Retinal pigment epithelial cell (primary cell): ENCODE measurements around the gene RNF144B.

Source experiments
- DNase-seq: peaks from one replicate; pipeline ENCODE4 v3.0.0-alpha.2; 2010; ENCODE audit warnings: low read depth
- H3K4me3 ChIP-seq: 2 replicates; pipeline ENCODE4 v1.5.1; 2011; ENCODE audit warnings: mild to moderate bottlenecking, low read length, control low read depth, moderate library complexity
- TF ChIP-seq, protein P1 (sequence below): conservative IDR thresholded peaks from 2 replicates; pipeline ENCODE4 v1.5.1; 2011; ENCODE audit warnings: low read depth, low read length, control low read depth, inconsistent platforms

The RNF144B gene

DNA sequence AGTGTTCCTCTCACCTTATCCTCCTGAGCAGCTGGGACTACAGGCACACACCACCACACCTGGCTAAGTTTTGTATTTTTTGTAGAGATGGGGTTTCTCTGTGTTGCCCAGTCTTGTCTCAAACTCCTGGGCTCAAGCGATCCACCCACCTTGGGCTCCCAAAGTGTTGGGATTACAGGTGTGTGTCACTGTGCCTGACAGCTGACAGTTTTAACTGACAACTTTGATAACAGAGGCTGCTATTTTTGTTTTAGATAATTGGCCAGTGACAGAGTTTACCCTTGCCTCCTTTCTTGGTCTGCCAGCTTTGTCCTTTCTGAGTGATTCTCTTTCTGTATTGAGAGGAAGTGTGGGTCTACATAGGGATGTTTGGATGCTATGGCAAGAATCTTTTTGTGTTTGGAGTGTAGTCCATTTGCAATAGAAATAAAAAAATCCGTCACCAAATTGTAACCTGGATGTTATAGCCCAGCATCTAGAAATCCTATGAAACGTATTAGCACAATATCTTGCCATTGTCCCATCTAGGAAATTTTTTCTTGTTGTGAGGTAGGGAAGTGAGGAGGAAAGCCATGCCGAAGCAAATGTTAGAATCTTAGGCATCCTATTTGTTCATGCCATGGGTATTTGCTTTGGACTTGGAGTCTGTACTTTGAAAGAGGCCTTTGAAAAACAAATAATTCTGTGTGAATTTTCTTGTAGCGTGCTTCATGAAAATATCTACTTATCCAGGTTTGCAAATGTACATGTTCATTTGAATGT is 80.8 kb downstream of the RNF144B start:
- TF ChIP-seq, protein P1, sequence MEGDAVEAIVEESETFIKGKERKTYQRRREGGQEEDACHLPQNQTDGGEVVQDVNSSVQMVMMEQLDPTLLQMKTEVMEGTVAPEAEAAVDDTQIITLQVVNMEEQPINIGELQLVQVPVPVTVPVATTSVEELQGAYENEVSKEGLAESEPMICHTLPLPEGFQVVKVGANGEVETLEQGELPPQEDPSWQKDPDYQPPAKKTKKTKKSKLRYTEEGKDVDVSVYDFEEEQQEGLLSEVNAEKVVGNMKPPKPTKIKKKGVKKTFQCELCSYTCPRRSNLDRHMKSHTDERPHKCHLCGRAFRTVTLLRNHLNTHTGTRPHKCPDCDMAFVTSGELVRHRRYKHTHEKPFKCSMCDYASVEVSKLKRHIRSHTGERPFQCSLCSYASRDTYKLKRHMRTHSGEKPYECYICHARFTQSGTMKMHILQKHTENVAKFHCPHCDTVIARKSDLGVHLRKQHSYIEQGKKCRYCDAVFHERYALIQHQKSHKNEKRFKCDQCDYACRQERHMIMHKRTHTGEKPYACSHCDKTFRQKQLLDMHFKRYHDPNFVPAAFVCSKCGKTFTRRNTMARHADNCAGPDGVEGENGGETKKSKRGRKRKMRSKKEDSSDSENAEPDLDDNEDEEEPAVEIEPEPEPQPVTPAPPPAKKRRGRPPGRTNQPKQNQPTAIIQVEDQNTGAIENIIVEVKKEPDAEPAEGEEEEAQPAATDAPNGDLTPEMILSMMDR = no peak
- no peak for DNase-seq
- H3K4me3 ChIP-seq = no peak overlapping the region

DNA sequence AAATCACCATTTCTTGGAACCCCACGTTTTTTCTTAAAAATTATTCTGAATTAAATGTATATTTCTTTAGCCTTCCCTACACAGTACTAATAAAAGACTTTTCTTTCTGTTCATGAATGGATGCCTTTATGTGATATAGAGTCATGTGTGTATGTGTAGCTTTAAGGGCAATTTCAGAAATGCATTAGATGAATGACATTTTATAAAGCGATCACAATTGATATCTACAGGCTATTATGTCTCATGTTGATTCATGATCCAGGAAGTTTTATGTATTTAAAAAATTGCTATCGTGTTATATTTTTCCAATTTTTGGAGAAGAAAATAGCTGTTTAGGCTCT is 81.3 kb downstream of the RNF144B start:
- TF ChIP-seq, protein P1 = no peak
- H3K4me3 ChIP-seq = no peak overlapping the region
- no peak for DNase-seq

DNA sequence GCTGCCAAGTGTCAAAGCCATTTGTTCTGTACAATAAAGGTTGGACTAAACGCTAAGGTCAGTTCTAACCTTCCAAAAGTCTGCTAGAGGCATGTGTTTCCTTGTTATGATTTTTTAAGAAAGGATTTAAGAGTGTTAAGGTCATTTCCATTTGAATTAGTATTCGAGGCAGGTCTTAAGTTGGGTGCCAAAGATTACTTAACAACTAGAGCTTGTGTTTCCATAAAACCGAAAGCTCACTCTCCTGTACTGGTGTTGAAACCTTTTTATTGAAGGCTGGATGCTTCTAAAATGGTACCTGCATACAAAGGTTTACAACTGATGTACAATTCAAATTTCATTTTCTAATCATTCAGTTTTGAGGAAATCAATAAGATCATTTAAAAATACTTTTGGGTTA is 82.4 kb downstream of the RNF144B start:
- TF ChIP-seq, protein P1 = no peak
- DNase-seq = no peak
- H3K4me3 ChIP-seq = no peak overlapping the region

DNA sequence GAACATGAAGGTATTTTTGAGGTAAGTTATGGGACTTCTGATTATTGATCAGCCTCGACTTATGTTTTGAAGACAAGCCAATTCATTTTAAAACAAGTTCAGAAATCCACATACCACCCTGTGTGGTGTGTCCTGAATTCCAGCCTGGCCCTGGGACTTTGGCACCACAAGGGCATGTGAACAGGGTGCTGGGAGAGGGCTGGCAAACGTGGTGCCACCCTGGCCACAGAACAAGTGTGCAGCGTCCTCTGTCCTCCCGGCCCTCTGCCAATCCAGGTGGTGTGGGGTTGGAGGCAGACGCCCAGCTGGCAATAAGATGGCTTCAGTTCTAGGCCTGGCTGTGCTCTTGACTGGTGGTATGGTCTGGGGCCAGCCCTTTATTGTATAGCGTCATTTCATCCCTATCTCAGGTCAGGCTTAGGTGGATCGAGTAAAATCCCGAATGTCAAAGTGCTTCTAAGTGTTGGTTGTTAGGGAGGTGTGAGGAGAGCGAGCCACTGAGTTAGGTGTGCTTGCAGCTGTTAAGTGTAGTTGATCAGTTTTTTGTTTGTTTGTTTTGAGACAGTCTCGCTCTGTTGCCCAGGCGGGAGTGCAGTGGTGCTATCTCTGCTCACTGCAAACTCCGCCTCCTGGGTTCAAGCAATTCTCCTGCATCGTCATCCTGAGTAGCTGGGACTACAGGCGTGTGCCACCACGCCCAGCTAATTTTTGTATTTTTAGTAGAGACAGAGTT is 84.2 kb downstream of the RNF144B start:
- H3K4me3 ChIP-seq = no peak overlapping the region
- TF ChIP-seq, protein P1 = no peak
- no peak for DNase-seq

DNA sequence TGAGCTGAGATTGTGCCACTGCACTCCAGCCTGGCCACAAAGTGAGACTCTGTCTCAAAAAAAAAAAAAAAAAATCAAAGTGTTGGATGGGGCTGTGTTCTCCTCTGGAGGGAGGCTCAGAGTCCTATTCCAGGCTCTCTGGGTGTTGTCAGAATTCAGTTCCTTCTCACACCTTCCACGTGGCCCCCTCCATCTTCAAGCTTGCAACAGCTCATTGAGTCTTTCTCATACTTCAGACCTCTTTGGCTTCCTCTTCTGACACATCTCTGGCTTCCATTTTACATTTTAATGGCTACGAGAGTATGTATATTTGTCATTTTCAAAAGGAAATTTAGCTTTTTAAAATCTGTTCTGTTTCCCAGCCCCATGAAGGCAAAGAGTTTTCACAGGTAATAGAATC is 85.8 kb downstream of the RNF144B start:
- TF ChIP-seq, protein P1 = no peak
- H3K4me3 ChIP-seq = no peak overlapping the region
- DNase-seq = no peak

DNA sequence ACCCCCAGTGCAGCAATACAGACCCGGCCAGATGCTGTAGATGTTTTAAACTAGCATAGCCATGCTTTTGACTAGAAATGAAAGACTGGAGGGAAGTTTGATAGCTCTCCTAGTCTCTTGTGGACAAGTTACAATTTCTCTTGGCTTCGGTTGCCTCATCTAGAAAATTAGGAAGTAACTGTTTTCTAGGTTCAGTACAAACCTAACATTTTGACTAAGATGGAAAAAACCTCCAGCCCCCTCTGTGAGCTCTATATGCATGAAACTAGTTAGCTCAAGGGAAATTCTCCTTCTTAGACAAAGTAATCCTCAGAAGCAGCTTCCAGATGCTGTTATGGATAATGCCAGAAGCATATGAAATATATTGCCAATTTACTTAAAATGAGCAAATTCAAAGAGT is 86.6 kb downstream of the RNF144B start:
- no peak overlapping the region for H3K4me3 ChIP-seq
- TF ChIP-seq, protein P1 = no peak
- DNase-seq = no peak
